ENCODE data around the gene SCN10A.

Gene SCN10A

GRCh38 chr3:38707730-38708129 lies 108.3 kb downstream of the SCN10A start:
- DNase-seq (ENCODE audit: low read depth): peak; percentile 15
- TF ChIP-seq, protein P1, sequence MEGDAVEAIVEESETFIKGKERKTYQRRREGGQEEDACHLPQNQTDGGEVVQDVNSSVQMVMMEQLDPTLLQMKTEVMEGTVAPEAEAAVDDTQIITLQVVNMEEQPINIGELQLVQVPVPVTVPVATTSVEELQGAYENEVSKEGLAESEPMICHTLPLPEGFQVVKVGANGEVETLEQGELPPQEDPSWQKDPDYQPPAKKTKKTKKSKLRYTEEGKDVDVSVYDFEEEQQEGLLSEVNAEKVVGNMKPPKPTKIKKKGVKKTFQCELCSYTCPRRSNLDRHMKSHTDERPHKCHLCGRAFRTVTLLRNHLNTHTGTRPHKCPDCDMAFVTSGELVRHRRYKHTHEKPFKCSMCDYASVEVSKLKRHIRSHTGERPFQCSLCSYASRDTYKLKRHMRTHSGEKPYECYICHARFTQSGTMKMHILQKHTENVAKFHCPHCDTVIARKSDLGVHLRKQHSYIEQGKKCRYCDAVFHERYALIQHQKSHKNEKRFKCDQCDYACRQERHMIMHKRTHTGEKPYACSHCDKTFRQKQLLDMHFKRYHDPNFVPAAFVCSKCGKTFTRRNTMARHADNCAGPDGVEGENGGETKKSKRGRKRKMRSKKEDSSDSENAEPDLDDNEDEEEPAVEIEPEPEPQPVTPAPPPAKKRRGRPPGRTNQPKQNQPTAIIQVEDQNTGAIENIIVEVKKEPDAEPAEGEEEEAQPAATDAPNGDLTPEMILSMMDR (IDR thresholded peaks at IDR 0.05; ENCODE audit: low read depth, low read length): peak; percentile 56
- no peak for TF ChIP-seq MYC (IDR thresholded peaks at IDR 0.05; ENCODE audit: low read depth, low read length)
- no peak overlapping the region for H3K4me3 ChIP-seq (ENCODE audit: low read depth, low read length)

DNA sequence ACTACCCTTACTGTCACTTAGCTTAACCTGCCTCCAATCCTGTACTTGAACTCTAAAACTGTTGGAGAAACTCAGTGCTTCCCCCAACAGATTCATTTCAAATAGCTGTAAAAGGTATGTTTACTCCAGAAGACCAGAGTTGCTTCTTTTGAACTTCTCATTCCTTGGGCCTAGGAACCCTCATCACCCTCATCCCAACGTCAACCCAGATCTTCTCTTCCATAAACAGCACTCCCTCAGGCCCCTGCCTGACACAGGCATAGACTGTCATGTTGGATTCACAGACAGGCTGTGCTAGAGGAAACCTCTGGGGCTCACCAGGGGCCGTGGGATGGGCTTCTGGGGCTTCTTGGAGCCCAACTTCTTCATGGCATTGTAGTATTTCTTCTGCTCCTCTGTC lies 109.1 kb downstream of the SCN10A start:
- H3K4me3 ChIP-seq (ENCODE audit: low read depth, low read length): no peak overlapping the region
- TF ChIP-seq, protein P1 (IDR thresholded peaks at IDR 0.05; ENCODE audit: low read depth, low read length): no peak
- TF ChIP-seq MYC (IDR thresholded peaks at IDR 0.05; ENCODE audit: low read depth, low read length) (no peak), MAX (IDR thresholded peaks at IDR 0.05; ENCODE audit: low read depth, low read length) (no peak)
- no peak for DNase-seq (ENCODE audit: low read depth)

DNA sequence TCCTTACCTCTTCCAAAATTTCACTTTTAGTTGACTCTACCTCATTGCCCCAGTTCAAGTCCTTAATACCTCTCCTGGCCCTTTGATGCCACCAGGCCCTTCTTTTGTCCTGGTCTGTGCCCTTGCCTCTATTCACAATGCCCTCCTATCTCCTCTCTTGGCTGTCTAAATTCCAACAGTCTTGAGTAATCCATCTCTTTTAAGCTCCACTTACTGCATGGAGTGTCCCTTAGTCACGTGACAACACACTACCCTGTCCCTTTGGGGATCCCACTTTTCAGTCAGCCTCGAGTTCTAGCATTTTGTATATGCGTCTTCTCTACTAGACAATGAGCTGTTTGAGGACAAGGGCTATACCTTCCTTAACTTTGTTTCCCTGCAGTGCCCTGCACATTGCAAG lies 113.8 kb downstream of the SCN10A start:
- no peak for TF ChIP-seq MAX (IDR thresholded peaks at IDR 0.05; ENCODE audit: low read depth, low read length)
- TF ChIP-seq, protein P1 (IDR thresholded peaks at IDR 0.05; ENCODE audit: low read depth, low read length): no peak
- TF ChIP-seq POLR2A (IDR thresholded peaks at IDR 0.05; ENCODE audit: extremely low read depth, insufficient read length): no peak
- no peak for TF ChIP-seq MYC (IDR thresholded peaks at IDR 0.05; ENCODE audit: low read depth, low read length)
- no peak overlapping the region for H3K4me3 ChIP-seq (ENCODE audit: low read depth, low read length)
- DNase-seq (ENCODE audit: low read depth): no peak

- no peak for DNase-seq (ENCODE audit: low read depth)
- TF ChIP-seq, protein P1 (IDR thresholded peaks at IDR 0.05; ENCODE audit: low read depth, low read length): no peak
- TF ChIP-seq MAX (IDR thresholded peaks at IDR 0.05; ENCODE audit: low read depth, low read length) (no peak), MYC (IDR thresholded peaks at IDR 0.05; ENCODE audit: low read depth, low read length) (no peak), POLR2A (IDR thresholded peaks at IDR 0.05; ENCODE audit: extremely low read depth, insufficient read length) (no peak)
- no peak overlapping the region for H3K4me3 ChIP-seq (ENCODE audit: low read depth, low read length)
Measured at GRCh38 chr3:38698760-38699159, 117.3 kb downstream of the SCN10A start.

DNA sequence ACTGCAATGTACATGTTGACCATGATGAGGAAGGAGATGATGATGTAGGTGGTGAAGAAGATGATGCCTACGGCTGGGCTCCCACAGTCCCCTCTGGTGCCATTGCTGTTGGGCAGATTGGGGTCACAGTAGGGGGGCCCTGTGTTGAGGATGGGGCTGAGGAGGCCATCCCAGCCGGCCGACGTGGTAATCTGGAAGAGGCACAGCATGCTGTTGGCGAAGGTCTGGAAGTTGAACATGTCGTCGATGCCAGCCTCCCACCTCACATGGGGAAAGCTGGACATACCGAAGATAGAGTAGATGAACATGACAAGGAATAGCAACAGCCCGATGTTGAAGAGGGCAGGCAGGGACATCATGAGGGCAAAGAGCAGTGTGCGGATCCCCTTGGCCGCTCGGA lies 118.0 kb downstream of the SCN10A start:
- DNase-seq (ENCODE audit: low read depth): no peak
- TF ChIP-seq MAX (IDR thresholded peaks at IDR 0.05; ENCODE audit: low read depth, low read length) (no peak), MYC (IDR thresholded peaks at IDR 0.05; ENCODE audit: low read depth, low read length) (no peak), POLR2A (IDR thresholded peaks at IDR 0.05; ENCODE audit: extremely low read depth, insufficient read length) (no peak)
- TF ChIP-seq, protein P1 (IDR thresholded peaks at IDR 0.05; ENCODE audit: low read depth, low read length): no peak
- no peak overlapping the region for H3K4me3 ChIP-seq (ENCODE audit: low read depth, low read length)

GRCh38 chr3:38696034-38696433 lies 120.0 kb downstream of the SCN10A start:
- TF ChIP-seq MYC (IDR thresholded peaks at IDR 0.05; ENCODE audit: low read depth, low read length) (no peak), POLR2A (IDR thresholded peaks at IDR 0.05; ENCODE audit: extremely low read depth, insufficient read length) (no peak), MAX (IDR thresholded peaks at IDR 0.05; ENCODE audit: low read depth, low read length) (no peak)
- TF ChIP-seq, protein P1 (IDR thresholded peaks at IDR 0.05; ENCODE audit: low read depth, low read length): no peak
- no peak for DNase-seq (ENCODE audit: low read depth)
- H3K4me3 ChIP-seq (ENCODE audit: low read depth, low read length): no peak overlapping the region
